SU-DHL-6 (cell line): ENCODE data around the gene ONECUT3.

ENCODE experiments used
- EZH2phosphoT487 ChIP-seq: fragments of 200-600 bp; sonication (generic), shearing (Covaris generic); conservative IDR thresholded peaks from 2 replicates; pipeline ENCODE4 v1.6.1; 2018; ENCODE audit warnings: mild to moderate bottlenecking, antibody characterized with exemption, low read length, moderate library complexity, mixed read lengths
- TF ChIP-seq, protein P1 (sequence below): fragments of 200-600 bp; sonication (generic); IDR thresholded peaks from one replicate; pipeline ENCODE4 v1.5.1; 2017; ENCODE audit warnings: antibody characterized with exemption, mild to moderate bottlenecking, low read length, moderate library complexity; ENCODE audit not compliant: insufficient read depth, poor library complexity, severe bottlenecking

- TF ChIP-seq, protein P1, sequence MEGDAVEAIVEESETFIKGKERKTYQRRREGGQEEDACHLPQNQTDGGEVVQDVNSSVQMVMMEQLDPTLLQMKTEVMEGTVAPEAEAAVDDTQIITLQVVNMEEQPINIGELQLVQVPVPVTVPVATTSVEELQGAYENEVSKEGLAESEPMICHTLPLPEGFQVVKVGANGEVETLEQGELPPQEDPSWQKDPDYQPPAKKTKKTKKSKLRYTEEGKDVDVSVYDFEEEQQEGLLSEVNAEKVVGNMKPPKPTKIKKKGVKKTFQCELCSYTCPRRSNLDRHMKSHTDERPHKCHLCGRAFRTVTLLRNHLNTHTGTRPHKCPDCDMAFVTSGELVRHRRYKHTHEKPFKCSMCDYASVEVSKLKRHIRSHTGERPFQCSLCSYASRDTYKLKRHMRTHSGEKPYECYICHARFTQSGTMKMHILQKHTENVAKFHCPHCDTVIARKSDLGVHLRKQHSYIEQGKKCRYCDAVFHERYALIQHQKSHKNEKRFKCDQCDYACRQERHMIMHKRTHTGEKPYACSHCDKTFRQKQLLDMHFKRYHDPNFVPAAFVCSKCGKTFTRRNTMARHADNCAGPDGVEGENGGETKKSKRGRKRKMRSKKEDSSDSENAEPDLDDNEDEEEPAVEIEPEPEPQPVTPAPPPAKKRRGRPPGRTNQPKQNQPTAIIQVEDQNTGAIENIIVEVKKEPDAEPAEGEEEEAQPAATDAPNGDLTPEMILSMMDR, result no peak
- no peak for TF ChIP-seq EZH2phosphoT487
Observed at GRCh38 chr19:1751367-1752008, 1.8 kb upstream of the ONECUT3 start.
